Activated CD8-positive, alpha-beta memory T cell treated with anti-CD3 and anti-CD28 coated beads, Interleukin-2, amount 50 U/mL, for 48 hours (primary cell): Measurements from ENCODE around the gene STRN4.
"Not testable (repeated sequence)": the region's sequence is repeated elsewhere in the genome, so short reads cannot be mapped to it uniquely, and the experiment has no call there.

Experiments
- DNase-seq: peaks from one replicate; pipeline ENCODE4 v3.0.0-alpha.2; 2020

STRN4 gene

GRCh38 chr19:46724468-46724867 is 21.8 kb downstream of the STRN4 start:
- DNase-seq, result no peak

DNA sequence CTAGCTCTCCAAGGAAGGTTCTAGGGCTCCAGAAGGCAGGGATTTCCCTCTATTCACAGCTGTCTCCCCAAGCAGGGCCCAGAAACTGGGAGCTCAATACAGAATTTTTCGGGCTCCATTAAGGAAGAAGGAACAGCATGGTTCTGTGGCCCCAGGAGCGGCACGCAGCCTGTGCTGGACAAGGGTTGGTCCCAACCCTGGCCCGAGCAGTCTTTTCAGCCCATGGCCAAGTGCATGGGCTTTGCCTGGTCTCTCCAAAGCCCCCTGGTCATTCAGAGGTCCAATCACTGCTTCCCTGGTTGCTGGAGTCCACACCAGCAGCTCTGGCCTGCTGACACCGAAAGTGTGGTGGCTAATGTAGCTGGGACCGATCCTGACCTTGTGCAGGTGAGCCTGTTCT is 22.8 kb downstream of the STRN4 start:
- no peak for DNase-seq

DNA sequence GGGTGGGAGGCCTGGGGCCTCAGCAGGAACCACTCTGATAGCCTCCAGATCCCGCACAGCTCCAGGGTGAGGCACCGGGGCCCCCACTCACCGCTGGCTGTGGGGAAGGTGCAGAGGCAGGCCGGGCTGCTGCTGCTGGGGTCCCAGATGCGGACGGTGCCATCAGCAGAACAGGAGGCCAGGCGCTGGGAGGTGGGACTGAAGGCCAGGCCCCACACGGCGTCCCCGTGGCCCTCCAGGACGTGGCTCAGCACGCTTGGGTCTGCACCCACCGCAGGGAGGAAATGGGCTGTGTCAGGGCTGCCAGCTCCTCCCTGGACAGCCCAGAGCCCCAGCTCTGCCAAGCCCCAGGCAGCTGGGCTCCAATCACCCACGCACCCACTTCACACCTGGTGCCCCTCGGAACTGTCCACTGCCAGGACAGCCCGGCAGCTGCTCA is 23.2 kb downstream of the STRN4 start:
- no peak for DNase-seq

DNA sequence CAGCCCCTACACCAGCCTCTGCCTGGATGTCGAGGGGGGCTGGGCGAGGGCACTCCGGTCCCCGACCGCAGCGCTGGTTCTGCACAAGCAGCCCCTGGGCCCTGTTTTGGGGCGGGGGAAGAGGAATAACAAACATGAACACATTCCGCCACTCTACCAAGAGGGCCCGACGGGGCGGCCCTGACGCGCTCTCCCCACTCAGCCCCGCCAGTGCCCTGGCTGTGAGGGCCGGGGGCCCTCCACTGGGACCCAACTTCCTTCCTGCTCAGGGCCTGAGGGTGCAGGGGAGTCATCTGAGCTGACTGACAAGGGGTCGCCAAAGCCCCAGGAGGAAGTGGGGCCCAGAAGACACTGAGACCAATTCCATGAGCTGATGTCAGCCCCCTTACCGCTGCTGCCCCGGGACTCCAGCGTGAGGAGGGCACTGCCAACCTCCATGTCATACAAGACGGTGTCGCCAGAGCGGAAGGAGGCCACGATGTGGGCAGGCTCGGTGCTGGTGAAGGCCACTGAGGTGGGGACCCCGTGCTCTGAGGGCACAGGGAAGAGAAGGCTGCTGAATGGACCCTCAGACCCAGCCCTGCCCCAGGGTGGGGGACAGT is 23.7 kb downstream of the STRN4 start:
- no peak for DNase-seq

- no peak for DNase-seq
Measured at GRCh38 chr19:46722004-46722380, 24.3 kb downstream of the STRN4 start.

GRCh38 chr19:46721269-46722003 is 24.8 kb downstream of the STRN4 start:
- no peak for DNase-seq

- no peak for DNase-seq
Measured at GRCh38 chr19:46720503-46721239, 25.6 kb downstream of the STRN4 start.

DNA sequence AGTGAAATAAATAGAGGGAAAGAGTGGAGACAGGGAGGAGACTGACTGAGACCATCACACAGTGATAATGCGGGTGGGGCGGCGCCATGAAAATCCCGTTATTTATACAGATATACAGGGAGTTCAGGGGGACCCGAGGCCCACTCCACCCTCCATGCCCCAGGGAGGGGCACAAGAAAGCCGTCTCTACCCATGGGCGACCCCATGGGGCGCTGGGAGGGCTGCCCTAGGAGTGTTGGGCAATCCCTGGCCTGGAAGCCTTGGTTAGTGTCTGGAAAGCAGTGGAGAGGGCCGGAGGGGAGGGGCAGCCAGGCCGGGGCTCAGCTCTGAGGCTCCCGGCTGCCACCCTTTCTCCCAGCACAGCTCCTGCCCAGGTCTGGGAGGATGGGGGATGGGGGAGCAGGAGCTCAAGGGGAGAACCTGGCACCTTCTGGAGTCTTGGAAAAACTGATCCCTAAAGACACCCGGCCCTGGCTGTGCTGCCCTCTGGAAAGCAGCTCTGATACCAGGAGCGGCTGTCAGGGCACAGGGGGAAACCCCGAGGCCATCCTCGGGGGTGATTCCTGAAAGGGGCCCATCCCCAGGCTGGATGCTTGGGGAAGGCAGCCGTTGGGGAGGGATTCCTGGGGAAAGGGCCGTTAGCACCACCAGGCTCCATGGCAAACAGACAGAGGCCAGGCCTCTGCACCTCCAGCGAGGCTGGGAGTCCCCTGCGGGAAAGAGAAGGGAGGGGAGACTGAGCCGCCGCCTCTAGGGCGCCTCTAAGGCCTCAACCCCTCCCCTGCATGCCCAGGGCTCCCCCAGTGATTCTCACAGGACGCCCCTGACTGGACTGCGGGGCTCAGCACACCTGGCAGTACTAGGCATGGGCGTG is 26.4 kb downstream of the STRN4 start:
- DNase-seq, result no peak

DNA sequence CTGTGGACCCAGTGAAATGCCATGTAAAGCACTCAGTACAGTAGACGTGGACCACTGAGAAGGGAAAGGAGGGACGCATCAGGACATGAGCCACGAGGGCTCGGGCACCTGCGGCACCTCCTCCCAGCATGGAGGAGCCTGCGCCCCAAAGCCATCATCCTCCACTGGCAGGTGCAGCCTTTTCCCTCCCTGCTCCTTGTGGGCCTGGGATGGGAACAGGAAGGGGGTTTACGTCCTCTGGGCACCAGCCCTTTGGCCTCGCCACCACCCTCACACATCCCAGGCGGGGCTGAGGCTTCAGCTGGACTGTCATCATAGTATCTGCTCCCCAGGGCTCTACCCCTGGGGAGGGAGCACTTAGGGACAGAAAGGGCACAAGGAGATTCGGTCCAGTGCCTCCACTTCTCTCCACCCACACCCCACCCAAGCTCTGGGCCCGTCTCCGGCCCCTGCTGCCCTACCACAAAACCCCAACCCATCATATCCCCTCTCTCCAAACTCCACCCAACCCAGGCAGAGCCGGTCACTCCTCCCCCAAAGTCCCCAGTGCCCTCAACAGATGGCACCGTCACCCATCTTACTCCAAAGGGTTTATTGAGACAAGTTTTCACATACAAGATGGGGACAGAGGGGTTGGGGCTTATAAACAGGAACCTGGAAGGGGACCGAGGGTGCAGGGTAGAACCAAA is 27.2 kb downstream of the STRN4 start:
- no peak for DNase-seq

DNA sequence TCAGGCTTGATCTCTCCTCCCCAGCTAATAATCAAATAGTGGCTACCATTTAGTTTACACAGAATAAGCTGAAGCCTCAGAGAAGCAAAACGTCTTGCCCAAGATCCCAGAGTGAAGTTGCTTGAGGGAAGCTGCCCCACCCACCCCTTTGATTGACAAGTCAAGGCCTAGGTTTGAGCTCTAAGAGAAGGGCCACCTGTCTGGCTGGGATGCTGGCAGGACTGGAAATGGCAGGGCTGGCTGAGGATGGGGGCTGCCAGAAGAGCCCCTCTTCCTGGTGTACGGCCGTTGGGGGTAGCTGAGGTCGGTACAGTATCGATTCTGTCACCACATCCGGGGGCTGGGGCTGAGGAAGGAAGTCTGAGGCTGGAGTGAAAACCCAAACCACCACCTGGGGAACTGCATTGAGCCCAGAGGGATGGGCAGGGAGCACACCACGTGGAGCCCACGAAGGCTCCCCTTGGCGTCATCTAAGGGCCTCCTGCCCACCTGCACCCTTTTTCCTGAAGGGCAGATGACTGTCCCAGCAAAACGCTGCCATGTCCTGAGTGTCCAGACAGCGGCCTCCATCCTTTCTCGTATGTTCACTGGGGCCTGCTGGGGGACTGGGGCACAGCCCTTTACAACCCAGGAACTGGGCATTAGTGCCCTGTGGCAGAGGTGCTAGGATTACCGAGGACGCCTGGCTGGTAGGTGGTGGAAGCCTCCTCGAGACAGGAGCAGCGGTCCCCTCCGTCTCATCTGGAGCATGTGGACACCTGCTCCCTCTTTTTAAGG is 27.9 kb downstream of the STRN4 start:
- peak; percentile 76 for DNase-seq

DNA sequence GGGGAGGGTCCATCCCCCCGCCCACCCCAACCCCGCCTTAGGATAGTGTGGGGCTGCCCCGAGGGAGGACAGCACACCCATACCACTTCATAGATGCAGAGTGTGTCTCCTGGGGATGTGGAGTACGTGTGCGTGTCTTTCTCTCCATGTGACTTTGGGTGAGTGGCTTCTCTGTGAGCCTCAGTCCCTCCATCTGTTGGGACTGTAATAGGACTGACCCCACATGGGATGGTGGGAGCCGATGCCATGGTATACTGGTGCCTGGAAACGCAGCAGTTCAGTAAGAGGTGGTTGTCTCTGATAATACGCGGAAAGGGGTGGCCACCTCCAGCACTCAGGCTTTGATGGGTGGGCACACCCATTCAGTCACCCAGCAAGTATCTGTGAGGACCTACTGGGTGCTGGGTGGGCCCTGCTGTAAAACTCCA is 28.5 kb downstream of the STRN4 start:
- no peak for DNase-seq

DNA sequence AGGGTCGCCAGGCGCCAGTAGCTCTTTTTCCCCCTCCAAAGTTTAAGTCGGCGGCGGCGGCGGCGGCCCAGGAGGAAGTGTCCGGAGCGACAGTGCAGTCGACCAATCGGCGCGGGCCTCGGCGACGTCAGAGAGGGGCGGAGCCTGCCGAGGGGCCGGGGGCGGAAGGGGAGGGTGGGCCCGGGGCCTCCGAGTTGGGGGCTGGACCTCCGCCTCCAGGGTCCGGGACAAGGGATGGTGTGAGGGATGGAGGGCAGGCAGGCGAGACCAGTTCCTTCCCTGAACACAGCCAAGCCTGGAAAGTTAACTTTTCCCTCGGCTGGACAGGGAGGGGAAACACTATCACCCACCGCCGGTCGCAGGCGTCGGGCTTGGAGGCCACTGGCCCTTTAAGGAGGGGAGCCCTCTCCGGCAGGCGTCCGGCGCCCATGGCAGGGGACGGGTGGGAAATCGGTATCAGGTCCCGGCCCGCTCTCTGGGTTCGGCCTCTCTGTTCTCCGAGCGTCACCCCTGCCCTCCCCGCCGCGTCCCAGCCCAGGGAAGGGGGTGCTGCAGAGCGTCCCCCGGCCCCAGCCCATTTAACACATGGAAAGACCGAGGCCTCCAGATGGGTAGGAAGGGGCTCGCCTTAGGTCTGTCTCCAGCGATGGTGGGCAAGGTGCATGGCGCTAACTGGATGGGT is 29.1 kb downstream of the STRN4 start, which contains the start of gene PRKD2:
Gene PRKD2 (minus strand): TSS at position 81 of the 682 bp plus-strand sequence. CDS start 744 bp downstream, outside the sequence.
- peak; percentile 98 for DNase-seq

DNA sequence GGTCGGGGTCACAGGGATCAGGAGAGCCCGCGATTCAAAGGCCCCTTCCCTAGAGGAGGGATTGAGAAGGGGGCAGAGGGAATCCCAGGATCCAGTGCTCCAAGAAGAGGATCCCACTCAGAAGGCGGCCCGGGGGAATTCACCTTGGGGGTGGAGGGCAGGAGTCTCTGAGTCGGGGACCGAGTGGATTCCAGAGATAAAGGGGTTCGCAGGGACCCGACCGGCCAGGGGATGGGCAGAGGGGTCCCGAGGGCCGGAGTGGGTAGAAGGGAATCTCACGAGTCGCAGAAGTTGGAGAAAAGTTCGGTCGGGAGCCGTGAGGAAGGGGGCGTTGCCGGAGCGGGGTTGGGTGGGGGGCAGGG is 29.6 kb downstream of the STRN4 start:
- DNase-seq, result peak; percentile 66

DNA sequence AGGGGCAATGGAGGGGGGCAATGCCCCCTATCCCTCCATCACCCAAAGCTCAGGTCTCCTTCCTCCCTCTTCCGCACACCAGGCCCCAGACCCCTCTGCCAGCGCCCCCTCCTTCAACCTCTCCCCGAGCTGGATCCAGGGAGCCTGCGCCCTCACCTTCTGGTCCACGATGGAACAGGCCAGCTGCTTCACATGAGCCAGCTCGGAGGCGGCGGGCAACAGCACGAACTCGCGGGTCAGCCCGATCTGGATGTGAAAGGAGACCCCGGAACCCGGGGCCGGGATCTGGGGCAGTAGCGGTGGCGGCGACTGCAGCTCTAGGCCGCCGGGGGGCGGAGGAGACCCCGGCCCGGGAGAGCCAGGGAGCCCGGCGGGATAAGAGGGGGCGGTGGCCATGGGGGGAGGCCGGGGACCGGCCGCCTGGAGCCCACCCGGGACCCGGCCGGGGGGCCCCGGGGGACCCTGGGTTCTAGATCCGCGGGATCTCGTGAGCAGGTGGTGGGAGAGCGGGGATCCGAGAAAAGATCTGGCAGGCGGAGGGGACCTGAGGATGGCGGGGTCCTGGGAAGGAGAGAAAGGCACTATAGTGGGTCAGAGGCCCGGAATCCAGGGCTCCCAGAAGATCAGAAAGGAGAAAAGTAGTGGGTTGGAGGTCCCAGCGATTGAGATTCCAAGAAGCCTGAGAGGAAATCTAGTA is 30.1 kb downstream of the STRN4 start:
- peak; percentile 70 for DNase-seq

GRCh38 chr19:46715620-46715974 is 30.7 kb downstream of the STRN4 start:
- DNase-seq, result no peak

- DNase-seq, result no peak
Measured at GRCh38 chr19:46714444-46715106, 31.7 kb downstream of the STRN4 start.

- DNase-seq, result peak; percentile 81
Measured at GRCh38 chr19:46713781-46714443, 32.3 kb downstream of the STRN4 start.

DNA sequence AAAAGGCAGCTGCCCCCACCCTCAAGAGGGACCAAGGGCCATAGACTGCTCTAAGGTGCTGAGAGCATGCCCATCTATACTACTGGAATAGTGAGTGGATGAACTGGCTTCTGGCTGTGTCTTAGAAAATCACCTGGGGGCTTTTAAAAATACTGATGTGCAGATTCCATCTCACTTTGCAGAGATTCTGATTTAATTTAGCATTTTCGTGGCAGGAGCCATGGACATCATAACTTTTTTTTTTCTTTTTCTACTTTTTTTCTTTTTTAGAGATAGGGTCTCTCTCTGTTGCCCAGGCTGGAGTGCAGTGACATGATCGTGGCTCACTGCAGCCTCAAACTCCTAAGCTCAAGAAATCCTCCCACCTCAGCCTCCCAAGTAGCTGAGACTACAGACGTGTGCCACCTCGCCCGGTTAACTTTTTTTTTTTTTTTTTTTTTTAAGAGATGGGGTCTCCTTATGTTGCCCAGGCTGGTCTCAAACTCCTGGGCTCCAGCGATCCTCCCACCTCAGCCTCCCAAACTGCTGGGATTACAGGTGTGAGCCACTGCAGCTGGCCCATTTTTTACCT is 33.4 kb downstream of the STRN4 start:
- not testable (repeated sequence) for DNase-seq

DNA sequence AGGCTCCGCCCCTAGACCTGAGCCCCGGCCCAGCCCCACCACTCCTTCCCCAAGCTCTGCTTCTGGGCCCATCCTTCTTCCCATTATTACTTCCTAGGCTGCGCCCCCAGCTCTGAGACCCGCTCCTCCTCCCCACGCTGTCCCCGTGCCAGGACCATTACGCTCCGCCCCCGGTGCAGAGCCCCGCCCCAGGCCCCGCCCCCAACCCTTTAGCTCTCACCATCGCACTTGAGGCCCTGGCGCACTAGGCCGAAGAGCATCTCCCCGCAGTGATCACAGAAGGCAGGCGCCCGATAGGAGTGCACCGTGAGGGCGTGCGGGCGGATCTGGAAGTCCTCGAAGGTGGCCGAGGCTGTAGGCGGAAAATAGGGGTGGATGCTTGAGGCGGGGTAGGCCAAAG is 35.6 kb downstream of the STRN4 start:
- no peak for DNase-seq
